GM18873 (cell line): Measurements from ENCODE around the gene TAOK2.
"Not testable (repeated sequence)": the region's sequence is repeated elsewhere in the genome, so short reads cannot be mapped to it uniquely, and the experiment has no call there.

Experiments
- ATAC-seq: cut with Tn5 transposase; IDR thresholded peaks from one replicate; pipeline ENCODE4 v1.9.1; 2021; ENCODE audit warnings: mild to moderate bottlenecking, moderate library complexity, moderate number of reproducible peaks; ENCODE audit not compliant: unreplicated experiment, low FRiP score

Gene TAOK2

GRCh38 chr16:29973384-29974246, at the start of gene TAOK2:
Gene TAOK2, plus strand, starts transcription at chr16:29973868. Its CDS starts 3,905 bp downstream, at chr16:29977773.
- peak; percentile 73 for ATAC-seq

DNA sequence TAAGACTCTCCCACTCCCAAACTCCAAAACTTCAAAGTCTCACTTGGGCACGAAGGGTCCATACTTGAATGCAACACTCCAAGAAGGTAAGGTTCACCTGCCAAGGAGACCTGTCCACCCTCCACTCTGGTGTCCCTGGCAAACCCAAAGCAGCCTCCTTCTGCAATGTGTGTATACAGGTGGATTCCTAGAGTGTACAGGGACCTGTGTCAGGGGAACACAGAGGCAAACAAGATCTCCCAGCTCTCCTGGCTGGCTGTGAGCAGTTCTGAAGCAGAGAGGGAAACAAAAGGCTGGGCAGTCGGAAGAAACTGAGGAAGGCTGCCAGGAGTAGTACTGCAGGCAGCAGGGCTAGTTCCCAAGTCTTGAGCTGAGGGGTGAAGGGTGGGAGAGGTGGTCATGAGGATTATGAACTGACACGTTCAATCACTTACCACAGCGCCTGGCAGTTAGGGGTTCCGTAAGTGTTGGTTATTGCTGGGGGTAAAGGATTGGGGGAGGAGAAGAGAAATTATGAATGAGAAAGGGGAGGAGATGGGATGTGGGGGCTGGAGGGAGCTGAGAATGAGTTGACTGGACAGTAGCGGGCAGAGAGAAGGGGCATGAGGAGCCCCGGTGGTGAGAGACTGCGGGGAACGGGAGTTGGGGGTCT, 48.4 kb upstream of the TAOK2 start:
- ATAC-seq, result no peak

GRCh38 chr16:29925781-29926710, 47.6 kb upstream of the TAOK2 start, which contains the start of gene KCTD13:
Gene KCTD13, minus strand, starts transcription at chr16:29926226. Its CDS starts 193 bp downstream, at chr16:29926033.
- ATAC-seq, result peak; percentile 53

- ATAC-seq, result peak; percentile 19
Measured at GRCh38 chr16:29926711-29927052, 47.0 kb upstream of the TAOK2 start.

GRCh38 chr16:29927070-29927905, 46.4 kb upstream of the TAOK2 start:
- no peak for ATAC-seq

DNA sequence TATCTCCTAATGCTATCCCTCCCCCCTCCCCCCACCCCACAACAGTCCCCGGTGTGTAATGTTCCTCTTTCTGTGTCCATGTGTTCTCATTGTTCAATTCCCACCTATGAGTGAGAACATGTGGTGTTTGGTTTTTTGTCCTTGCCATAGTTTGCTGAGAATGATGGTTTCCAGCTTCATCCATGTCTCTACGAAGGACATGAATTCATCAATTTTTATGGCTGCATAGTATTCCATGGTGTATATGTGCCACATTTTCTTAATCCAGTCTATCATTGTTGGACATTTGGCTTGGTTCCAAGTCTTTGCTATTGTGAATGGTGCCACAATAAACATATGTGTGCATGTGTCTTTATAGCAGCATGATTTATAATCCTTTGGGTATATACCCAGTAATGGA, 41.9 kb upstream of the TAOK2 start:
- ATAC-seq, result not testable (repeated sequence)

DNA sequence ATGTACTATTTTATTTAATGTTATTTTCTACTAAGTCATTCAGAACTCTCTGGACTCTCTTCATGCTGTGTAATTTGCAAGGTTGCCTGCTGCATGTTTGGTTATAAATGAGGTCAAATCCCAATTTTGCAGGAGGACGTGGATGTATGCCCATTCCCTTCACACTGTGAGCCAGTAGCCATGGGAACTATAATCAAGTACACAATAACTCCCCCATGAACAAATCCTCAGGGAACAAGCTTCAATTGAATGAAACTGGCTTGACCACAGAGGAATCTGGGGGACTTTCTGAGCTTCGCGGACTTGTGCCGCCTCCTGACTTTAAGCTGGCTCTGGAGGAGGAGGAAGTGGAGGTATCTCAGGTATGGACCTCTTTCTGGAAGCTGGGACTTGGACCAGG, 33.0 kb upstream of the TAOK2 start:
- ATAC-seq, result no peak

- no peak for ATAC-seq
Measured at GRCh38 chr16:29943846-29944799, 29.5 kb upstream of the TAOK2 start.

- ATAC-seq, result no peak
Measured at GRCh38 chr16:29947897-29948296, 25.8 kb upstream of the TAOK2 start.

- no peak for ATAC-seq
Measured at GRCh38 chr16:29950806-29951461, 22.7 kb upstream of the TAOK2 start.

DNA sequence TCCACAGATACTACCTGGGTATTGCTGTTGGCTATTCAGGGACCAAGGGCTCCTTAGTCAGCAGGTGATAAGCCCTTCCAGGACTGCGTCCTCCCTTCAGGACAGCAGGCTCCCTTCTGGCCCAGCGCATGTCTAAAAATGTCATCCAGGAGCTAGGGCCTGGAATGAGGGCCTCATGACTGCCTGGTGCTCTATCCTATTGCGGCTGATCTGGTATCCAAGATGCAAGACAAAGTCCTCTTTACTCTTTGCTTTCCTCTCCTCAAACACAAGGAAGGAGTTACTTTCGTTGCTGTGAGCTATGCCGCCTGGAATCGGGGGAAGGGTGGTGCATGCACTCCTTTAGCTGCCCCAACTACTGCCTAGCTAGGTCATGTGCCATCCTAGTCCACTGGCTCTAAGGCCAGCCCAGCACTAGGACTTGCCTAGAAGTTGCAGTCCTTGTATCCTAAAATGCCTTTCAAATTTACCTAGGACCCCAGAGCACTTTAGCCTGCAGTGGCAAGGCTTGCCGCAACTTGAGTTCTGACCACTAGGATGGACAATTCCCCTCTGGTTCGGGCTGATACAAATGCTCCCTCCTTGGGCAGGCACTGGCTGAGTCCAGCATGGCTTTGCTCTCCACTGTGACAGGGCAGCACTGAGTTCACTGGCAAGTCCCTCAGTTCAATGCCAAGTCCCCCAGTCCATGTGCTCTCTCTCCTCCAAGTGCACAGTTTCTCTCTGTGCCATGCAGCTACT, 21.9 kb upstream of the TAOK2 start:
- ATAC-seq, result no peak

GRCh38 chr16:29958756-29959155, 14.9 kb upstream of the TAOK2 start:
- ATAC-seq, result no peak

- no peak for ATAC-seq
Measured at GRCh38 chr16:29959293-29959692, 14.4 kb upstream of the TAOK2 start.

DNA sequence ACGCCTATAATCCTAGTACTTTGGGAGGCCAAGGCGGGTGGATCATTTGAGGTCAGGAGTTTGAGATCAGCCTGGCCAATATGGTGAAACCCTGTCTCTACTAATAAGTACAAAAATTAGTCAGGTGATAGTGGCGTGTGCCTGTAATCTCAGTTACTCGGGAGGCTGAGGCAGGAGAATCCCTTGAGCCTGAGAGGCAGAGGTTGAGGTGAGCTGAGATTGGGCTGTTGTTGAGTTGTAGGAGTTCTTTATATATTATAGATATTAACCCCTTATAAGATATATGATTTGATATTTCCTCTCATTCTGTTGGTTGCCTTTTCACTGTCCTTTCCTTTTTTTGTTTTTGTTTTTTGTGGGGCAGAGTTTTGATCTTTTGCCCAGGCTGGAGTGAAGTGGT, 13.8 kb upstream of the TAOK2 start:
- ATAC-seq, result not testable (repeated sequence)

- ATAC-seq, result no peak
Measured at GRCh38 chr16:29961127-29961478, 12.6 kb upstream of the TAOK2 start.

DNA sequence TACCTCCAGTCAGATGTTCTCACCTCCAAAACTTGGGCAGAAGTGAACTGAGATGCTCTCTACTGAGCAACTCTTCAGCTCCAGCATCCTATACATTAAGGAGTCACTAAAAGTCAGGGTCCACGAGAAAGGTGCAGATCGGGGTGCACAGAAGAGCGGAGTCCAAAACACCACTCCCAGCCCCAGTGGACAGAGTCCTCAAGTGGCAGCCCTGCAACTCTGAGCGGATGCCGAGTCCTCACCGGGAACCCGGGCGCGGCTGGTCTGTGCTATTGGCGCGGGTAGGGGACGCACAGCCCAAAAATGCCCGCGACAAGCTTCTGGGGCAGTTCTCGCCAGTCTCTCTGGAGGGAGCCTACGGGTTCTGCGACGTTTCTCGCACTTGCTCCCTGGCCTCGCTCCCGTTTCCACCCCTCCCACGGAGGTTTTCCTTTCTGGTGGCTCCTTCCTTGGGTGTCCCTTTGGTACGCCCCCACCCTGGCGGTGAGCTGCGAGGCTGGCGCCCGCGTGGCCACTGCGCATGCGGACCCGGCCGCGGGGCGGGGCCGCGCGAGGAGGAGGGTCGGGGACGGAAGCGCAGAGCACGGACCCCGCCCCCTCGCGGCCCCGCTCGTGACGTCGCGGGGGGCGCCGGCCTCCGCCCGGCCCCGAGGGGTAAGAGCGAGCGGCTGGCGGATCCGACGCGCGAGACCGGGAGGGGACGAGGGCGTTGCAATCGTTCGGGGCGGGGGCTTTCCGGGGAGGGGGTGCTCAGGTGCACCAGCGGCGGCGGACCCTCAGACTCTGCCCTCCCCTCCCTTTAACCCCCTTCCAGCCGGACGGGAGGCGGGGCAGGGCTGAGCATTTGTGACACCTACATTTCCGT, 12.0 kb upstream of the TAOK2 start, which contains the start of gene TMEM219:
TMEM219 (plus strand) TSS at position 601 of the 865 bp plus-strand sequence. CDS start 1,065 bp downstream, outside the sequence.
- ATAC-seq, result no peak
